Right lobe of liver (tissue), 4 donors: ENCODE data around the gene UNKL.

Experiments used
- POLR2A ChIP-seq: fragments of 450-650 bp; IDR thresholded peaks from one replicate; pipeline ENCODE4 v1.6.1; 2017; ENCODE audit warnings: antibody characterized with exemption, mild to moderate bottlenecking
- TF ChIP-seq, protein P1 (sequence below), 4 donors: fragments of 200-600 bp in 3 of 4; fragments of 450-650 bp in 1 of 4; IDR thresholded peaks; one replicate each; pipeline versions ENCODE4 v1.5.1 to v1.8.0; 2016 to 2022; ENCODE audit warnings: antibody characterized with exemption in 4 of 4, mild to moderate bottlenecking in 2 of 4
- donor health status: DM: no; HTN: no; CAD: no.
- donor health status: DM: no; HTN: no; CAD: no.
- donor health status: DM: no; HTN: yes; CAD: no.

DNA sequence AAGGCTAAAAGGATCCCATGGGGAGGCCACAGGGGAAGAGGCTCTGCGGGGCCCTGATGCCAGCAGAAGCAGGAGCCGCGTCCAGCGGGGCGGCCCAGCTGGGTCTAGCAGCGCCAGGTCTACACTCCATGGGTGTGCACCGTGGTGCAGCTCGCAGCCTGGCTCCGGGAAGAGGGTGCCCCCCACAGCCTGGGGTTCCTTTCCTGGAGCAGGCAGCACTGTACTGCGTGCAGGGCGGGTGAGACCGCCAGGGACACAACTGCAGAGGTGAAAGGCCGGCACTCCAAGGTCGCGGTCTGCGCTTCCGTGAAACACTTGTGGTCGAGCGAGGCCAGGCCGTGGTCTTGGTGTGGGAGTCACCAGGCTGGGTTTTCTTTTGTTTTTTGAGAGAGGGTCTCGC lies 36.3 kb upstream of the UNKL start:
- TF ChIP-seq, protein P1, sequence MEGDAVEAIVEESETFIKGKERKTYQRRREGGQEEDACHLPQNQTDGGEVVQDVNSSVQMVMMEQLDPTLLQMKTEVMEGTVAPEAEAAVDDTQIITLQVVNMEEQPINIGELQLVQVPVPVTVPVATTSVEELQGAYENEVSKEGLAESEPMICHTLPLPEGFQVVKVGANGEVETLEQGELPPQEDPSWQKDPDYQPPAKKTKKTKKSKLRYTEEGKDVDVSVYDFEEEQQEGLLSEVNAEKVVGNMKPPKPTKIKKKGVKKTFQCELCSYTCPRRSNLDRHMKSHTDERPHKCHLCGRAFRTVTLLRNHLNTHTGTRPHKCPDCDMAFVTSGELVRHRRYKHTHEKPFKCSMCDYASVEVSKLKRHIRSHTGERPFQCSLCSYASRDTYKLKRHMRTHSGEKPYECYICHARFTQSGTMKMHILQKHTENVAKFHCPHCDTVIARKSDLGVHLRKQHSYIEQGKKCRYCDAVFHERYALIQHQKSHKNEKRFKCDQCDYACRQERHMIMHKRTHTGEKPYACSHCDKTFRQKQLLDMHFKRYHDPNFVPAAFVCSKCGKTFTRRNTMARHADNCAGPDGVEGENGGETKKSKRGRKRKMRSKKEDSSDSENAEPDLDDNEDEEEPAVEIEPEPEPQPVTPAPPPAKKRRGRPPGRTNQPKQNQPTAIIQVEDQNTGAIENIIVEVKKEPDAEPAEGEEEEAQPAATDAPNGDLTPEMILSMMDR (IDR thresholded peaks at IDR 0.05), result no peak
- no peak for TF ChIP-seq POLR2A
